Measurements from ENCODE around the gene FER. TPM values are rescaled to one million over a fixed set of nuclear protein-coding genes. Genes with fewer than 3 reads are reported as not detected.

FER gene
- total and polyA plus RNA-seq, 10 donors: 0.96 to 38.8 (median 21.2) TPM

- TF ChIP-seq CTCF (IDR thresholded peaks at IDR 0.05 in 8 of 11, conservative IDR thresholded peaks at IDR 0.05 in 3 of 11): no peak
- TF ChIP-seq POLR2A (IDR thresholded peaks at IDR 0.05): no peak
- no peak for TF ChIP-seq POLR2AphosphoS5 (IDR thresholded peaks at IDR 0.05)
- no peaks in the 10 kb centered on the region for H3K36me3 ChIP-seq
- WGBS, 5 donors: 66 to 82% (median 72%) methylated on average over 5 of the region's 5 CpGs
- no peak overlapping the region for H3K27ac ChIP-seq
- no peaks in the 10 kb centered on the region for H3K9me3 ChIP-seq
- DNase-seq: no peak
- H3K4me1 ChIP-seq: no peaks in the 10 kb centered on the region
- H3K27me3 ChIP-seq (replicated peaks in 1 of 7): no peaks in the 10 kb centered on the region
- H3K4me3 ChIP-seq: no peak overlapping the region
- intact Hi-C loops (cut with DNase I; ENCODE audit: low total_unique reads): no loop called here
These were observed 44.4 kb upstream of the FER start for GRCh38 chr5:108703313-108703712.

- Histone ChIP-seq H3K36me3 (no peaks in the 10 kb centered on the region), H3K4me3 (no peak overlapping the region), H3K27me3 (replicated peaks in 1 of 7) (no peaks in the 10 kb centered on the region), H3K27ac (no peak overlapping the region), H3K4me1 (no peaks in the 10 kb centered on the region), H3K9me3 (no peaks in the 10 kb centered on the region)
- no peak for DNase-seq
- 91 to 95% (median 92%) methylated on average over 8 of the region's 8 CpGs for WGBS, 5 donors
- intact Hi-C loops (cut with DNase I; ENCODE audit: low total_unique reads): no loop called here
- TF ChIP-seq CTCF (IDR thresholded peaks at IDR 0.05 in 8 of 11, conservative IDR thresholded peaks at IDR 0.05 in 3 of 11) (no peak), POLR2A (IDR thresholded peaks at IDR 0.05) (no peak), POLR2AphosphoS5 (IDR thresholded peaks at IDR 0.05) (no peak)
These were observed 40.6 kb upstream of the FER start for GRCh38 chr5:108707141-108707540.

- TF ChIP-seq CTCF (IDR thresholded peaks at IDR 0.05 in 8 of 11, conservative IDR thresholded peaks at IDR 0.05 in 3 of 11) (no peak), POLR2AphosphoS5 (IDR thresholded peaks at IDR 0.05) (no peak), POLR2A (IDR thresholded peaks at IDR 0.05) (no peak)
- intact Hi-C loops (cut with DNase I; ENCODE audit: low total_unique reads): no loop called here
- no peaks in the 10 kb centered on the region for H3K9me3 ChIP-seq
- no peak overlapping the region for H3K4me3 ChIP-seq
- H3K36me3 ChIP-seq: no peaks in the 10 kb centered on the region
- no peak for DNase-seq
- H3K27ac ChIP-seq: no peak overlapping the region
- no peaks in the 10 kb centered on the region for H3K4me1 ChIP-seq
- H3K27me3 ChIP-seq (replicated peaks in 1 of 7): no peaks in the 10 kb centered on the region
- 87 to 95% (median 93%) methylated on average over 3 of the region's 3 CpGs for WGBS, 5 donors
These were observed 35.8 kb upstream of the FER start for GRCh38 chr5:108711898-108712297.

GRCh38 chr5:108715408-108715807, 32.3 kb upstream of the FER start:
- H3K4me3 ChIP-seq: no peak overlapping the region
- WGBS, 5 donors: 71 to 92% (median 85%) methylated on average over 3 of the region's 3 CpGs
- no peaks in the 10 kb centered on the region for H3K9me3 ChIP-seq
- H3K27ac ChIP-seq: no peak overlapping the region
- no peaks in the 10 kb centered on the region for H3K27me3 ChIP-seq (replicated peaks in 1 of 7)
- H3K4me1 ChIP-seq: no peaks in the 10 kb centered on the region
- DNase-seq: no peak
- H3K36me3 ChIP-seq: no peaks in the 10 kb centered on the region
- TF ChIP-seq POLR2A (IDR thresholded peaks at IDR 0.05): no peak
- no peak for TF ChIP-seq POLR2AphosphoS5 (IDR thresholded peaks at IDR 0.05)
- no peak for TF ChIP-seq CTCF (IDR thresholded peaks at IDR 0.05 in 8 of 11, conservative IDR thresholded peaks at IDR 0.05 in 3 of 11)
- intact Hi-C loops (cut with DNase I; ENCODE audit: low total_unique reads): no loop called here
